AG09319 (cell line): Measurements from ENCODE around the gene PEX26.

ENCODE experiments used
- DNase-seq: peaks from one replicate; pipeline ENCODE4 v3.0.0-alpha.2; 2010; ENCODE audit warnings: low read depth; ENCODE audit errors: extremely low read depth
- TF ChIP-seq, protein P1 (sequence below): IDR thresholded peaks from 2 replicates; pipeline ENCODE4 v1.5.1; 2011; ENCODE audit warnings: low read depth, mild to moderate bottlenecking, inconsistent platforms, low read length, moderate library complexity

Gene PEX26

DNA sequence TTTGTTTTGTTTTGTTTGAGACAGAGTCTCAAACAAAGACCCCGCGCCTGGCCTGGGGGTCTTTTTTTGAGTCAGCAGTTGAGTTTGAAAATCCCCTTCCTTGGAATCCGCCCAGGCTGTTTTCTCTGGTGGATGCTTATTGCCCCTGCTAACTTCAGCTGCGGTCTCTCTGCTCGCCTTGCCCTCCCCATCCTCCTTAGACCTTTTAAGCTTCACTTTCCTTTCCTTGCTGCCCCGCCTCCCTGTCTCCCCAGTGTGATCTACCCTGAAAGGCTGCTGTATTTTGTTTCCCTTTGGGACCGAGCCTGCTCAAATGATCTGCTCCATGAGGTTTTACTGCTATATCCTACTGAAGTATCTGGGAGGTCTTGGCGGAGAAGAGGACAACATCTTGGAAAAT, 74.7 kb downstream of the PEX26 start:
- DNase-seq: no peak
- TF ChIP-seq, protein P1, sequence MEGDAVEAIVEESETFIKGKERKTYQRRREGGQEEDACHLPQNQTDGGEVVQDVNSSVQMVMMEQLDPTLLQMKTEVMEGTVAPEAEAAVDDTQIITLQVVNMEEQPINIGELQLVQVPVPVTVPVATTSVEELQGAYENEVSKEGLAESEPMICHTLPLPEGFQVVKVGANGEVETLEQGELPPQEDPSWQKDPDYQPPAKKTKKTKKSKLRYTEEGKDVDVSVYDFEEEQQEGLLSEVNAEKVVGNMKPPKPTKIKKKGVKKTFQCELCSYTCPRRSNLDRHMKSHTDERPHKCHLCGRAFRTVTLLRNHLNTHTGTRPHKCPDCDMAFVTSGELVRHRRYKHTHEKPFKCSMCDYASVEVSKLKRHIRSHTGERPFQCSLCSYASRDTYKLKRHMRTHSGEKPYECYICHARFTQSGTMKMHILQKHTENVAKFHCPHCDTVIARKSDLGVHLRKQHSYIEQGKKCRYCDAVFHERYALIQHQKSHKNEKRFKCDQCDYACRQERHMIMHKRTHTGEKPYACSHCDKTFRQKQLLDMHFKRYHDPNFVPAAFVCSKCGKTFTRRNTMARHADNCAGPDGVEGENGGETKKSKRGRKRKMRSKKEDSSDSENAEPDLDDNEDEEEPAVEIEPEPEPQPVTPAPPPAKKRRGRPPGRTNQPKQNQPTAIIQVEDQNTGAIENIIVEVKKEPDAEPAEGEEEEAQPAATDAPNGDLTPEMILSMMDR: no peak

DNA sequence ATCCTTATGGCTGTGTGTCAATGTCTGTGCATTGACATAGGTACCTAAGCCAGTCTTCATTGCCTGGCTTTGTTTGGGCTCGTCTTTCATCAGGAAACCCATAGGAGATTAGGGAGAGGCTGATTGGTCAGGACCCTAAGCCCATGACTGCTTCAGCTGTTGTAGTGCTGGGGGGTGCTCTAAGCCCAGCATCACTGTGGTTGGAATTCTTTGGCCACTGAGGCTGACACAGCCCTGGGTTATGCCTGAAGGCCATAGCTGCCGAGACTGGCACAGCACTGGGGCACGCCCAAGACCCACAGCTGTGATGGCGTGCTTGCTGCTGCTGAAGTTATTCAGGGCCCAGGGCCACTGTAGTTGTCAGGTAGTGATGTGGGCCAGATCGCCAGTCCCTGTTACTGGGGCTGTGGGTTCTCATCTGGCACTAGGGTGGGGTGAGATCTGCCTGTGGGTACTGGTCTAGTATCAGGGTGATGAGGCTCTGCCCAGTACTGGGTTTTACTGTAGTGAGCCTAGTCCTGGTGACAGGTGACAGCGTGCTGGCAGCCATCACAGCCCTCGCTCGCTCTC, 77.1 kb downstream of the PEX26 start:
- DNase-seq: no peak
- TF ChIP-seq, protein P1: no peak
